ENCODE data around the gene BCL2L1. TPM values are rescaled to one million over a fixed set of nuclear protein-coding genes. Genes with fewer than 3 reads are reported as not detected.

The BCL2L1 gene
- 99.9 and 103 TPM in 2 replicates for polyA plus RNA-seq (2012; rRNA removed)
- 72.3 and 83.8 TPM in 2 replicates for polyA plus RNA-seq (2012; cell fraction: cytosol; rRNA removed)
- 61.3 and 62.2 TPM in 2 replicates for polyA plus RNA-seq (2012; cell fraction: nucleus; rRNA removed)

DNA sequence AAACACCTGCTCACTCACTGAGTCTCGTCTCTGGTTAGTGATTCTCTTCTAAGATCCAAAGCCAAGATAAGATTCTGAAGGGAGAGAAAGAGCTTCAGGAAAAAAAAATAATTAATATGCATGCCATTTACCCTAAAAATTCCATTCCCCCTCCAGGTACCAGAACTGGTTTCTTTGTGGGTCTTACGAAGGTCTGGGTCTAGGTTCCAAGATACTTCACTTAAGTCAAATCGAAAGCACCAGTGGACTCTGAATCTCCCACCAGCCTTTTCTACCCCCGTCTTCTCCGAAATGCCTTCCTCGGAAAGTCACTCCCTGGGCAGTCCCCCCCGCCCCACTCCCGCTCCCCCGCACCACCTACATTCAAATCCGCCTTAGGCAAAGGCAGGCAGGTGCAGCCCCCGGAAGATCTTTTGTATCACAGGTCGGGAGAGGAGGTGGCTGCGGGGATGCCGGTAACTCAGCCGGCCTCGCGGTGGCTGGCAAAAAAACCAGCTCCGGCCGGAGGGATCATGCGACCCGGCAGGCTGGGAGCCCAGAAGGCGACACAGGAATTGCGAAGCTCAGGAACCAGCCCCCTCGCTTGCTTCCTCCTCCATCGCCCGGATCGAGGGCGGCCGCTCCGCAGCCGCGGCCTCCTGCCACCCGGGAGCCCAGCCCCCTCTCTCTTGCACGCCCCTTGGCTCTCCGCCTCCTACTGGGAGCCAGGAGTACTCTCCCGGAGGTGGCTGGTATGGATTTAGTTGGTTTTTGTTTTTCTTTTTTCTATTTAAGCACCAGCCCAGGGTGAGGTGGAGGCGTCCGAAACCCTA, at the start of gene BCL2L1:
Gene BCL2L1 (minus strand): TSS at position 612 of the 812 bp plus-strand sequence. CDS start 650 bp downstream, outside the sequence.
- peaks cover 18 to 41% of the 10 kb centered on the region in 2 experiments for H3K4me1 ChIP-seq (ENCODE audit: control insufficient read depth in 1 of 2, insufficient read depth in 2 of 2, low read depth in 1 of 2, low read length in 1 of 2)
- peaks cover 59% of the 10 kb centered on the region for H3K79me2 ChIP-seq (ENCODE audit: insufficient read depth)

More for the DNA sequence above, at the start of gene BCL2L1:
- no peaks in the 10 kb centered on the region for H3K9me3 ChIP-seq
- H3K27me3 ChIP-seq (ENCODE audit: insufficient read depth) = no peaks in the 10 kb centered on the region
- peak within 1 kb of the TSS; percentile 100 for H3K9ac ChIP-seq
- peaks cover 30 to 33% of the 10 kb centered on the region in 2 experiments for H3K36me3 ChIP-seq (replicated peaks in 1 of 2; ENCODE audit: control insufficient read depth in 1 of 2, insufficient read depth in 2 of 2, low read length in 1 of 2)
- H3K4me3 ChIP-seq (ENCODE audit: low read depth in 2 of 2, low read length in 1 of 2) = peak within 1 kb of the TSS; percentile 59 to 81
- H3K9me2 ChIP-seq = no peaks in the 10 kb centered on the region
- no peaks in the 10 kb centered on the region for H4K20me1 ChIP-seq (ENCODE audit: insufficient read depth)
- H2AFZ ChIP-seq (ENCODE audit: low read depth) = 0 out of 2 replicates have a peak within 1 kb of the TSS, but pooled peaks have one; percentile 71
- H3K4me2 ChIP-seq = peak within 1 kb of the TSS; percentile 97
- H3K27ac ChIP-seq (ENCODE audit: low read depth in 2 of 2, low read length in 1 of 2) = peak within 1 kb of the TSS; percentile 98 to 100
- H3F3A ChIP-seq (replicated peaks; ENCODE audit: insufficient read depth) = peaks cover 14% of the 10 kb centered on the region
- POLR2A ChIA-PET = interaction anchor here (1.0 to 3.4 kb wide), 9 partner anchors 16 to 160 kb away, joined by 3 to 31 read pairs (median 6); partner anchors contain the start of genes ID1 and TPX2
- CTCF ChIA-PET = interaction anchor here (0.7 to 11.2 kb wide), 27 partner anchors 9 to 166 kb away, joined by 3 to 288 read pairs (median 11); partner anchors contain the start of gene TPX2
- WGBS (ENCODE audit: low lambda C conversion rate) = 2% methylated on average over 38 of the region's 38 CpGs
- DNase-seq = peak; percentile 90
- TF ChIP-seq RAD21 (IDR thresholded peaks at IDR 0.05; ENCODE audit: low read length) (peak; percentile 53), NFIC (IDR thresholded peaks at IDR 0.05; ENCODE audit: borderline replicate concordance) (peak; percentile 41), JUND (IDR thresholded peaks at IDR 0.05) (no peak), RXRA (IDR thresholded peaks at IDR 0.05; ENCODE audit: borderline replicate concordance, low read depth) (peak; percentile 14; the same call in 1 of the 2 replicates), MEF2A (IDR thresholded peaks at IDR 0.05; ENCODE audit: borderline replicate concordance, low read depth) (no peak), SIN3A (IDR thresholded peaks at IDR 0.05; ENCODE audit: borderline replicate concordance, low read depth, low read length) (peak; percentile 71; the same call in 1 of the 2 replicates), TCF12 (IDR thresholded peaks at IDR 0.05) (peak; percentile 28; the same call in 1 of the 2 replicates), MXI1 (IDR thresholded peaks at IDR 0.05; ENCODE audit: low read depth, low read length) (peak; percentile 75), USF2 (IDR thresholded peaks at IDR 0.05; ENCODE audit: borderline replicate concordance, low read depth, low read length) (no peak), CHD2 (IDR thresholded peaks at IDR 0.05; ENCODE audit: low read length, partially characterized antibody) (peak; percentile 82), POLR2AphosphoS5 (IDR thresholded peaks at IDR 0.05; ENCODE audit: low read depth, low read length) (peak; percentile 63), EZH2phosphoT487 (IDR thresholded peaks at IDR 0.05; ENCODE audit: borderline replicate concordance, low read depth) (no peak), FOSL2 (IDR thresholded peaks at IDR 0.05; ENCODE audit: borderline replicate concordance, low read depth) (no peak), ELF1 (IDR thresholded peaks at IDR 0.05) (0 out of 2 replicates have a peak, but pooled peaks have one; percentile 23), SMC3 (IDR thresholded peaks at IDR 0.05; ENCODE audit: low read depth, low read length) (peak; percentile 48; the same call in 1 of the 2 replicates), TAF1 (IDR thresholded peaks at IDR 0.05; ENCODE audit: borderline replicate concordance, low read depth, low read length) (peak; percentile 69)
- TF ChIP-seq, protein P1, sequence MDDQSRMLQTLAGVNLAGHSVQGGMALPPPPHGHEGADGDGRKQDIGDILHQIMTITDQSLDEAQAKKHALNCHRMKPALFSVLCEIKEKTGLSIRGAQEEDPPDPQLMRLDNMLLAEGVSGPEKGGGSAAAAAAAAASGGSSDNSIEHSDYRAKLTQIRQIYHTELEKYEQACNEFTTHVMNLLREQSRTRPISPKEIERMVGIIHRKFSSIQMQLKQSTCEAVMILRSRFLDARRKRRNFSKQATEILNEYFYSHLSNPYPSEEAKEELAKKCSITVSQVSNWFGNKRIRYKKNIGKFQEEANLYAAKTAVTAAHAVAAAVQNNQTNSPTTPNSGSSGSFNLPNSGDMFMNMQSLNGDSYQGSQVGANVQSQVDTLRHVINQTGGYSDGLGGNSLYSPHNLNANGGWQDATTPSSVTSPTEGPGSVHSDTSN (IDR thresholded peaks at IDR 0.05) = no peak; the same call in 1 of the 2 replicates
- TF ChIP-seq, protein P2, sequence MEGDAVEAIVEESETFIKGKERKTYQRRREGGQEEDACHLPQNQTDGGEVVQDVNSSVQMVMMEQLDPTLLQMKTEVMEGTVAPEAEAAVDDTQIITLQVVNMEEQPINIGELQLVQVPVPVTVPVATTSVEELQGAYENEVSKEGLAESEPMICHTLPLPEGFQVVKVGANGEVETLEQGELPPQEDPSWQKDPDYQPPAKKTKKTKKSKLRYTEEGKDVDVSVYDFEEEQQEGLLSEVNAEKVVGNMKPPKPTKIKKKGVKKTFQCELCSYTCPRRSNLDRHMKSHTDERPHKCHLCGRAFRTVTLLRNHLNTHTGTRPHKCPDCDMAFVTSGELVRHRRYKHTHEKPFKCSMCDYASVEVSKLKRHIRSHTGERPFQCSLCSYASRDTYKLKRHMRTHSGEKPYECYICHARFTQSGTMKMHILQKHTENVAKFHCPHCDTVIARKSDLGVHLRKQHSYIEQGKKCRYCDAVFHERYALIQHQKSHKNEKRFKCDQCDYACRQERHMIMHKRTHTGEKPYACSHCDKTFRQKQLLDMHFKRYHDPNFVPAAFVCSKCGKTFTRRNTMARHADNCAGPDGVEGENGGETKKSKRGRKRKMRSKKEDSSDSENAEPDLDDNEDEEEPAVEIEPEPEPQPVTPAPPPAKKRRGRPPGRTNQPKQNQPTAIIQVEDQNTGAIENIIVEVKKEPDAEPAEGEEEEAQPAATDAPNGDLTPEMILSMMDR (IDR thresholded peaks at IDR 0.05) = peak; percentile 72
- TF ChIP-seq, protein P3, sequence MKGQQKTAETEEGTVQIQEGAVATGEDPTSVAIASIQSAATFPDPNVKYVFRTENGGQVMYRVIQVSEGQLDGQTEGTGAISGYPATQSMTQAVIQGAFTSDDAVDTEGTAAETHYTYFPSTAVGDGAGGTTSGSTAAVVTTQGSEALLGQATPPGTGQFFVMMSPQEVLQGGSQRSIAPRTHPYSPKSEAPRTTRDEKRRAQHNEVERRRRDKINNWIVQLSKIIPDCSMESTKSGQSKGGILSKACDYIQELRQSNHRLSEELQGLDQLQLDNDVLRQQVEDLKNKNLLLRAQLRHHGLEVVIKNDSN (IDR thresholded peaks at IDR 0.05; ENCODE audit: borderline replicate concordance, low read depth) = no peak
- TF ChIP-seq, protein P4, sequence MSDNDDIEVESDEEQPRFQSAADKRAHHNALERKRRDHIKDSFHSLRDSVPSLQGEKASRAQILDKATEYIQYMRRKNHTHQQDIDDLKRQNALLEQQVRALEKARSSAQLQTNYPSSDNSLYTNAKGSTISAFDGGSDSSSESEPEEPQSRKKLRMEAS (IDR thresholded peaks at IDR 0.05; ENCODE audit: low read depth) = peak; percentile 49; the same call in 1 of the 2 replicates

All from SK-N-SH (cell line).